Kidney epithelial cell (primary cell): ENCODE measurements around the gene SPAG9. TPM values are rescaled to one million over a fixed set of nuclear protein-coding genes. Genes with fewer than 3 reads are reported as not detected.

Source experiments
- DNase-seq: peaks from one replicate; pipeline ENCODE4 v3.0.0-alpha.2; 2010; ENCODE audit warnings: low read depth
- H3K27me3 ChIP-seq: 2 replicates; pipeline ENCODE4 v1.6.0; 2011; ENCODE audit warnings: low read length; ENCODE audit not compliant: control insufficient read depth, insufficient read depth
- H3K36me3 ChIP-seq: 2 replicates; pipeline ENCODE4 v1.5.1; 2011; ENCODE audit warnings: low read length; ENCODE audit not compliant: control insufficient read depth, insufficient read depth
- H3K4me3 ChIP-seq: 2 replicates; pipeline ENCODE4 v1.5.1; 2011; ENCODE audit warnings: low read depth, mild to moderate bottlenecking, control low read depth, low read length
- CTCF ChIP-seq: IDR thresholded peaks from 2 replicates; pipeline ENCODE4 v1.5.1; 2011; ENCODE audit warnings: mild to moderate bottlenecking, moderate library complexity, low read length, control low read depth, inconsistent platforms; ENCODE audit not compliant: insufficient read depth, poor library complexity, severe bottlenecking
- total RNA-seq: library from RNA; depleted of rRNA; stranded (reverse); fragments of >200 nt; gene quantifications from 2 replicates; pipeline ENCODE4 v1.2.3, GENCODE V29; 2015

The SPAG9 gene
- total RNA-seq, 1 donor from 2014 or later, result 85.5 TPM

GRCh38 chr17:50939795-50940684 lies 180.6 kb downstream of the SPAG9 start:
- Histone ChIP-seq H3K36me3 (no peaks in the 10 kb centered on the region), H3K27me3 (no peaks in the 10 kb centered on the region), H3K4me3 (no peak overlapping the region)
- no peak for DNase-seq
- no peak for TF ChIP-seq CTCF

GRCh38 chr17:50939542-50939794 lies 181.2 kb downstream of the SPAG9 start:
- no peaks in the 10 kb centered on the region for H3K27me3 ChIP-seq
- no peak for TF ChIP-seq CTCF
- DNase-seq, result no peak
- no peaks in the 10 kb centered on the region for H3K36me3 ChIP-seq
- H3K4me3 ChIP-seq, result no peak overlapping the region

- Histone ChIP-seq H3K4me3 (no peak overlapping the region), H3K36me3 (no peaks in the 10 kb centered on the region), H3K27me3 (no peaks in the 10 kb centered on the region)
- TF ChIP-seq CTCF, result no peak
- DNase-seq, result no peak
Measured at GRCh38 chr17:50938821-50939541, 181.7 kb downstream of the SPAG9 start.

- no peak overlapping the region for H3K4me3 ChIP-seq
- no peaks in the 10 kb centered on the region for H3K36me3 ChIP-seq
- no peak for TF ChIP-seq CTCF
- no peaks in the 10 kb centered on the region for H3K27me3 ChIP-seq
- no peak for DNase-seq
Measured at GRCh38 chr17:50935996-50936266, 184.7 kb downstream of the SPAG9 start.

GRCh38 chr17:50935221-50935995 lies 185.3 kb downstream of the SPAG9 start:
- DNase-seq, result no peak
- TF ChIP-seq CTCF, result no peak
- Histone ChIP-seq H3K36me3 (no peaks in the 10 kb centered on the region), H3K27me3 (no peaks in the 10 kb centered on the region), H3K4me3 (no peak overlapping the region)
